ENCODE measurements around the gene NDUFA13. TPM values are rescaled to one million over a fixed set of nuclear protein-coding genes. Genes with fewer than 3 reads are reported as not detected.
A peak's percentile ranks its signal among the peaks of the same experiment; 100 is the strongest.

The NDUFA13 gene
- total RNA-seq, 2 experiments from 2014 or later = 306 to 312 TPM

DNA sequence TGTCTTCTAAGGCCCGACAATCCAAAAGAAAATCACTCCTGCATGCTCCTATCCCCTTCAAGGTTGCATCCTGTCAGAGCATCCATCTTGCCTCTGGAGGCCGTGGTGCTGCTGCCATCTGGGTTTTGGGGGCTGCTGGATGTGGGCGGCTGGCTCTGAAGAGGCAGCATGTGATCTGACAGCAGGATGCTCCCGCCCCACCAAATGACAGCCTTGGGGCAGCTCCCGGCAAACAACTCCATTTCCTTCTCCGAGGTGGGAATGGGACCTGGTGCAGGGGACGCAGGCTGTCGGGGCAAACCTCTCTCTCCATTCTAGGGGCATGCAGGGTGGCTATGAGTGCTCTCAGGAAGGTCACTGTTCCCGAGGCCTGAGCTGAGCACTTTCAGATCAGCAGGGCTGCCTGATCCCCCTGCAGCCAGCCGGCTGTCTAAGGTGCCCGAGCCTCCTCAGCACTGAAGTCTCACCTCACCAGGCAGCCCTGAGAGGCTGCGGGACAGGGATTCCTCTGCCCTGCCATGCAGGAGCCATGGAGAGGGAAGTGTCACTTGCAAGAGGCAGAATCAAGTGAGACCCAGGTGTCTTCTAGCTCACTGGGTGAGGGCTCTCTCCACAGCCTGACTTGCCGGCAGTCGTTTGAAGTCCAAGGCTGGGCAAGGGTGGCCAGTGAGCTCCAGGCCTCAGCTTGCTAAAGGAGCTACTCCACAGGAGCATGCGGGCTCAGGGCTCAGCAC, 29.5 kb upstream of the NDUFA13 start:
- Mint-ChIP-seq H3K27ac (peak overlapping the region; percentile 34), H3K9me3 (no peaks in the 10 kb centered on the region), H3K36me3 (peaks cover 16% of the 10 kb centered on the region), H3K4me1 (peaks cover 62% of the 10 kb centered on the region), H3K4me3 (no peak overlapping the region), H3K27me3 (no peaks in the 10 kb centered on the region)
- DNase-seq = no peak

- Mint-ChIP-seq H3K9me3 (no peaks in the 10 kb centered on the region), H3K27ac (peak overlapping the region; percentile 95), H3K4me1 (peaks cover 60% of the 10 kb centered on the region), H3K36me3 (peaks cover 16% of the 10 kb centered on the region), H3K27me3 (no peaks in the 10 kb centered on the region), H3K4me3 (no peak overlapping the region)
- no peak for DNase-seq
Measured at GRCh38 chr19:19487077-19487949, 28.7 kb upstream of the NDUFA13 start.

GRCh38 chr19:19487950-19488874, 27.8 kb upstream of the NDUFA13 start:
- Mint-ChIP-seq H3K4me1 (peaks cover 56% of the 10 kb centered on the region), H3K9me3 (no peaks in the 10 kb centered on the region), H3K4me3 (peak overlapping the region; percentile 58), H3K27me3 (no peaks in the 10 kb centered on the region), H3K27ac (peak overlapping the region; percentile 95), H3K36me3 (peaks cover 11% of the 10 kb centered on the region)
- no peak for DNase-seq

GRCh38 chr19:19488875-19489690, 26.9 kb upstream of the NDUFA13 start:
- peak overlapping the region; percentile 95 for H3K27ac Mint-ChIP-seq

DNA sequence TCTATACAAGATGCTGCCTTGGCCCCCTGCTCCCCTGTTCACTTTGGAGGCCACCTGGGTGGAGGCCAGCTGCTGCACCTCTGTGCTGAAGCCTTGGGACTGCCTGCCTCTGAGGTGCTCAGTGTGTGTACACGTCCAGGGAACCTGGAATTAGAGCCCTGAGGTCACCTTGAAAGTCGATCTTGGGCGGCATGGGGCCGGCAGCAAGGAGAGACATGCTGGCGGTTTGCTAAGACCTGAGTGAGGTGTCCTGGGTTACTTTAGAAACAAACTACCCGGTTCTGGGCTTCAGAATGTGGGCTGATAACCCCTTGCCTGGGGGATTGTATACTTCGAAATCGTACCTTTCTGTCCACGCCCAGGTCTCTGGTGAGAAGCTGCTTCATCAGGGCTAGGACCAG, 26.2 kb upstream of the NDUFA13 start:
- H3K9me3 Mint-ChIP-seq = no peaks in the 10 kb centered on the region
- H3K27me3 Mint-ChIP-seq = no peaks in the 10 kb centered on the region
- peaks cover 8% of the 10 kb centered on the region for H3K36me3 Mint-ChIP-seq
- H3K27ac Mint-ChIP-seq = peak overlapping the region; percentile 95
- H3K4me1 Mint-ChIP-seq = peaks cover 52% of the 10 kb centered on the region
- no peak for DNase-seq
- H3K4me3 Mint-ChIP-seq = no peak overlapping the region

More at GRCh38 chr19:19488875-19489690, 26.9 kb upstream of the NDUFA13 start:
- Mint-ChIP-seq H3K9me3 (no peaks in the 10 kb centered on the region), H3K36me3 (peaks cover 8% of the 10 kb centered on the region), H3K4me1 (peaks cover 53% of the 10 kb centered on the region), H3K4me3 (peak overlapping the region; percentile 58), H3K27me3 (no peaks in the 10 kb centered on the region)
- peak; percentile 86 for DNase-seq

DNA sequence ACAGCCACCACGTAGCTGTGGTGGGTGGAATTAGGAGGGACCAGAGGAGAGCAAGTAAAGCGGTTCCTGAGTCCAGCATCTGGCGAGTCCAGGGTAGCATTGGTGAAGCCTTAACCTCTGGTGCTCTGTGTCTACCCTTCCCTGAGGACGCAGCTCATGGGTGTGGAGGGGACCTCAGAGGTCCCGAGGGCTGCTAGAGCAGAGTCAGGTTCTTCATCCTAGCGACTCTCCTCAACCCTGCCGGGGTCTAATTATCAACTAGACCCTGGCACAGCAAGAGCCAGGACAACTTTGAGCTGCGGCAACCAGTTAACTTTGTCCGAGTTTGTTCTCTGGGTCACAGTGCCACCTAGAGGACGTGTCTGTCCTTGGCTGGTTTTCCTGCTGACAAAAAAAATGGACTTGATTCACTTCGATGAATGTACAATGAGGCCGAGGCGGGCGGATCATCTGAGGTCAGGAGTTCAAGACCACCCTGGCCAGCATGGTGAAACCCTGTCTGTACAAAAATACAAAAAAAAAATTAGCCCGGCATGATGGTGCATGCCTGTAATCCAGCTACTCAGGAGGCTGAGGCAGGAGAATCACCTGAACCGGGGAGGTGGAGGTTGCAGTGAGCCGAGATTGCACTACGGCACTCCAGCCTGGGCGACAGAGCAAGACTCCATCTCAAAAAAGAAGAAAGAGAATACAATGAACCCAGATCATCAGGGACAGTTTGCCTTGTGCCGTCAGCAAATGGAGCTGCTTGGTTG, 25.6 kb upstream of the NDUFA13 start:
- peaks cover 8% of the 10 kb centered on the region for H3K36me3 Mint-ChIP-seq
- H3K9me3 Mint-ChIP-seq = no peaks in the 10 kb centered on the region
- peak overlapping the region; percentile 95 for H3K27ac Mint-ChIP-seq
- peak; percentile 69 for DNase-seq
- H3K4me1 Mint-ChIP-seq = peaks cover 46% of the 10 kb centered on the region
- no peaks in the 10 kb centered on the region for H3K27me3 Mint-ChIP-seq
- no peak overlapping the region for H3K4me3 Mint-ChIP-seq

- Mint-ChIP-seq H3K36me3 (peaks cover 10% of the 10 kb centered on the region), H3K27me3 (no peaks in the 10 kb centered on the region), H3K4me3 (no peak overlapping the region), H3K9me3 (no peaks in the 10 kb centered on the region), H3K27ac (no peak overlapping the region), H3K4me1 (peaks cover 39% of the 10 kb centered on the region)
- no peak for DNase-seq
Measured at GRCh38 chr19:19491321-19492025, 24.6 kb upstream of the NDUFA13 start.

GRCh38 chr19:19492026-19492610, 23.9 kb upstream of the NDUFA13 start:
- Mint-ChIP-seq H3K4me1 (peaks cover 34% of the 10 kb centered on the region), H3K4me3 (no peak overlapping the region), H3K9me3 (no peaks in the 10 kb centered on the region), H3K36me3 (peaks cover 10% of the 10 kb centered on the region), H3K27ac (peak overlapping the region; percentile 58), H3K27me3 (no peaks in the 10 kb centered on the region)
- no peak for DNase-seq

DNA sequence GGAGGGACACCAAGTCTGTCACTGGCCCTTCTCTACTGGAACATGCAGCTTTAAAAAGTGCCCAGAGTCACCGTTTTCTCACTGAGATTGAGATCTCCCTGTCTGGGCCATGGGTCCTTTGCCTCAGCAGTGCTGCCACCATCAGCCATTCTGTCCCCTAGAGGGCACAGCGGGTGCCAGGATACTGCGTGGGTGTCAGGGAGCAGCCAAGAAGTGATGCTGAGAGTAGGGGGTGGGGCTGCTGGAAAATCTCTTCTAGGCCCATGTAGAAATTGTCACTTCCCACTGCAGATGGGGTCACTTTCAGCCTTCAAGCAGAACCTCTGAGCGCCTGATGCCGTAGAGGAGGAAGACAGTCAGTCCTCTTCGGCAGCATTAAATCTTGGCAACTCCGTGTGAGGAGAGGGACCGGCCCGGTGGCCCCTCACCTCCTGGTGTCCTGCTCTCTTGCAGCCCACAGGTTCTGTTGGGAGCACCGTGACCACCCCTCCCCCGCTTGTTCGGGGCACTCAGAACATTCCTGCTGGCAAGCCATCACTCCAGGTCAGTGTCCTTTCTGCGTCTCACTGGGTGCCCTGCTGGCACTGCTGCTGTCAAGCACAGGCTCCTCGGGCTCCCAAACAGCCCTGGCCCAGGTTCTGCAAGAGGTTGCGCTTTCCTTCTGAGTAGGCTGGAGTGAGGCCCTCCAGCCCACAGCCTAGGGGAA, 22.0 kb upstream of the NDUFA13 start:
- Mint-ChIP-seq H3K4me1 (peaks cover 20% of the 10 kb centered on the region), H3K36me3 (peaks cover 12% of the 10 kb centered on the region), H3K27ac (peak overlapping the region; percentile 25)

DNA sequence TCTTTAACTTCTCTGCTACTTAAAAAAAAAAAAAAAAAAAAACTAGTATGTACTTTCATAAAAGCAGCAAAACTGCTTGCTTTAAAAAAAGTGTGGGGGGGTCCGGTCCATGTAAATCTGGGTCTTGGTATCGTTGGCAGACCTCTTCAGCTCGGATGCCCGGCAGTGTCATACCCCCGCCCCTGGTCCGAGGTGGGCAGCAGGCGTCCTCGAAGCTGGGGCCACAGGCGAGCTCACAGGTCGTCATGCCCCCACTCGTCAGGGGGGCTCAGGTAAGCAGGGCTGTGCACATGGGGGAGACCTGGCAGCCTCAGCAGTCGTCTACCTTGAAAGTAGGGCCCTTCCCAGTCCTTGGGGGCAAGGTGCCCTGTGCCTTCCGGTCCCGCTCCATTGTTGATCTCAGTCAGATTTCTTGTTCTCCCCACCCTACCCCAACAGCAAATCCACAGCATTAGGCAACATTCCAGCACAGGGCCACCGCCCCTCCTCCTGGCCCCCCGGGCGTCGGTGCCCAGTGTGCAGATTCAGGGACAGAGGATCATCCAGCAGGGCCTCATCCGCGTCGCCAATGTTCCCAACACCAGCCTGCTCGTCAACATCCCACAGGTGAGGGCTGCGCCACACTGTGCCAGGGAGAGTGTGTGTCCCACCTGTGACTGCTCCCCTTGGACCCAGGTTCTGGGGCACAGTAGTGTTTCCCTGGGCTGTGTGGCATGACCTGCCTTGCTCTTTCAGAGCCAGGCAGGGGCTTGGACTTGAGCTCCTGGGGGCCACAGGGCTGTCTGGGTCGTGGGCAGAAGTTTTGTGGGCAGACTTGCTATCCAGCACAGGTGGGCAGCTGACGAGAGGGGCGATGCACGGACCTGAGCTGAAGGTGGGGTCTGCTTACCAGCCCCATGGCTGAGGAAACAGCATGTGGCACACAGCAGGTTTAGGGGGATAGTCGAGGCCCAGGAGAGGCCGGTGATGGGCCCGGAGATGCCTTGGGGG, 20.1 kb upstream of the NDUFA13 start:
- peaks cover 2% of the 10 kb centered on the region for H3K27me3 Mint-ChIP-seq
- H3K36me3 Mint-ChIP-seq = peaks cover 7% of the 10 kb centered on the region
- H3K9me3 Mint-ChIP-seq = no peaks in the 10 kb centered on the region
- DNase-seq = no peak
- H3K4me3 Mint-ChIP-seq = no peak overlapping the region
- H3K4me1 Mint-ChIP-seq = peaks cover 3% of the 10 kb centered on the region
- H3K27ac Mint-ChIP-seq = no peak overlapping the region

More for the DNA sequence above, 22.0 kb upstream of the NDUFA13 start:
- H3K9me3 Mint-ChIP-seq = no peaks in the 10 kb centered on the region
- H3K27me3 Mint-ChIP-seq = peaks cover 2% of the 10 kb centered on the region
- no peak overlapping the region for H3K4me3 Mint-ChIP-seq
- no peak for DNase-seq

DNA sequence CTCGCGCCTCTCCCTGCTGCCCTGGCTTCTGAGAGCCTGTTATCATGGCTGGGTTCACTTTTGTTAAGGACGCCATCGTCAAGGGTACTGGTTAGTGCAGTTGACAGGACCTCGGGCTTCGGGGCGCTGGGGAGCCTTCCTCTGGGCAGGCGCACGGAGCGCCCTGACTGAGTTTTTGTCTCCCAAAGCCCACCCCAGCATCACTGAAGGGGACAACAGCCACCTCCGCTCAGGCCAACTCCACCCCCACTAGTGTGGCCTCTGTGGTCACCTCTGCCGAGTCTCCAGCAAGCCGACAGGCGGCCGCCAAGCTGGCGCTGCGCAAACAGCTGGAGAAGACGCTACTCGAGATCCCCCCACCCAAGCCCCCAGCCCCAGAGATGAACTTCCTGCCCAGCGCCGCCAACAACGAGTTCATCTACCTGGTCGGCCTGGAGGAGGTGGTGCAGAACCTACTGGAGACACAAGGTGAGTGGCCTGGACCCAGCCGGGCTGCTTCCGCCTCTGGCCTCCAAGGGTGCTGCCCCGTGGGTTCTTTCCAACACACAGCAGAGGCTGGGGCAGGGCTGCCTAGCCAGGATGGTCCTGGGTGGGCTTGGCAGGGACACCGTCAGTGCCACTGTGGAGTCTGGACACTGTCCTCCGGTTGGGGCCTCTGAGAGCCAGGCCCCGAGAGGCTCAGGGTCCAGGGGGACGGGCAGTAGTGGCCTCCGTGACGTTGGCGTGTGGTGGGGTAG, 17.6 kb upstream of the NDUFA13 start:
- no peak overlapping the region for H3K4me3 Mint-ChIP-seq
- H3K9me3 Mint-ChIP-seq = no peaks in the 10 kb centered on the region
- H3K36me3 Mint-ChIP-seq = peaks cover 14% of the 10 kb centered on the region
- no peak for DNase-seq
- H3K4me1 Mint-ChIP-seq = peaks cover 3% of the 10 kb centered on the region
- peaks cover 2% of the 10 kb centered on the region for H3K27me3 Mint-ChIP-seq
- H3K27ac Mint-ChIP-seq = no peak overlapping the region
